GM18526 (cell line): ENCODE results near the gene PCDH9.

ENCODE experiments used
- POLR2A ChIP-seq: IDR thresholded peaks from 3 replicates; pipeline ENCODE4 v1.6.1; 2011; ENCODE audit not compliant: insufficient read length; ENCODE audit errors: extremely low read depth

The PCDH9 gene

DNA sequence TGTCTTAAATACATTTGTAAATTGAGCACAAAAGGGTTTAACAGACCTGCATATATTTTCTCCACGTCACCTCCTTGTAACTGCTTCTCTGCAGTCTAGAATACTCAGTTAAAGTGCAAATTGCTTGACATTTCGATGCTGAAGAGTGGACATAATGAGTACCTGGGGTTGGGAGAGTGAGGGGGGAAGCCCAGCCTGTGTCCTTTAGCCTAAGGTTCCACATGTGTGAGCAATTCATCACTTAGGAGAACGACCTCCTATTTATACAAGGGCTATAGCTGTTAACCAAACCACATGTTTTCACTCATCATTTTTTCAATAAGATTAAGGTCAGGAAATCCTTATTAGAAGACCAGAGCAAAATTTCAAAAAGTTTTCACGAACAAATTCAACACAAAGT is 29.5 kb downstream of the PCDH9 start:
- TF ChIP-seq POLR2A: no peak

DNA sequence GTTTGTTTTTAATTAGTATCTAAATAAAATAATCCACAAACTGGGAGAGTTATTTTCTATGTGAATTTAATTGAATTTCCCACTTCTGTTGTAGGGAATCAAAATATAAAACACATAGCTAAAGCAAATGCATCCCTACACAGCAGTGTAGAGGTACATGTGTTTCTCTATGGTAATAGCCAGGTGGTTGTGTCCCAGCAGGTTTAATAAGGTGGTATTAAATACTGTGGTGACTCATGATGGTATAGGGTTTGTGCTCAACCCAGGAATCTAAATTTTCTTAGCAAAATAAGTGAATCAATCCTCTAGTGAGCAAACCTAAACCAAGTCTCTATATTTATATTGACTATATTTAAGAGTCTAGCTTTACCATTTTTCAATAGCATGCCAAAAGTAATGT is 30.0 kb downstream of the PCDH9 start:
- no peak for TF ChIP-seq POLR2A

DNA sequence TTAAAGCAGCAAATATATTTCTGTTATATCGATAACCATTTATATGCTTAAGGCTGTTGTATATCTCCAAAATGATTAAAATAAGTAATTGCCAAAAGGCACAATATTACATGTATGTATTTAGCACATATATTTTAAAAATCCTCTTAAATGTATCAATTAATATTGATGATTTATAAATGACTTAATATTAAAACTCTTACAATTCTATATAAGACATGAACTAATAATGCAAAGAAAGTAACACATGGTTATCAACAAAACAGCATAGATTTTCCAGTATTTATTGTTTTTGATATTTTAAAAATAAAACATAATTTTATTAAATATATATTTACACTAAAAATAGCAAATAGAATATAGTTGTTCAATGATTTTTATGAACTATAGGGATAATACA is 32.4 kb downstream of the PCDH9 start:
- TF ChIP-seq POLR2A: no peak

DNA sequence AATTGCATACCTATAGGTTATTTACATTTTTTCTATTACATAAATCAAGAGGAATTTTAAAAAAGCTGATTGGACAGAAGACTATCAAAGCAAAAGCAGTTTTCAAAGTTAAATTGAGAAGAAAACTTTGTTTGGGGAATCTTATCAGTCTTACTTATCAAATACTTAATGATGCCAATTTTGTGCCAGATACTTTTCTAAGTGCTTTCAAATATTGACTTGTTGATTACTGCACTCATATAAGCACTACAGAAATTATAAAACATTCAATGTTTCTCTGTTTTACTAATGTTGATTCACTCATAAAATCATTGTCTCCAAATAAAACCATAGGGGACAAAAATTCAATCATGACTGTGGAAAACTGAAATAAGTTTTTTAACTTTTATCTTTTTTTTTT is 36.2 kb downstream of the PCDH9 start:
- no peak for TF ChIP-seq POLR2A

DNA sequence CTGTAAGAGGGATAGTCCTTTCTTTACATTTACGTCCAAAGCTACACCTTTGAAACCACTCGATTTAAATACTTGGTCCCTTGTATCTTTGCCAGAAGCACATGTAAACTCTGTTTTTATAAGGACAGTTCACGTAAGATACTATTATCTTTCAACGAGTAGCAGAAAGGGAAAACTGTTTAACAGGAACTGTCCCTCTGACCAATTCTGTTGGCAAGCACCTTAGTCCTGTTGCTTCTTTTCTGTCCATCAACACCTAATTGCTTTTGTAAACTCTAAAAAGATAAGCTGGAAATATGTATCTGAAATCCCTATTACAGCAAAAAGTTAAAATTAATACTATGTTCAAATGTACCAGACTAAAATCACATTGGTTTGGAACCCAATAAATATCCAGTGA is 37.4 kb downstream of the PCDH9 start:
- no peak for TF ChIP-seq POLR2A

DNA sequence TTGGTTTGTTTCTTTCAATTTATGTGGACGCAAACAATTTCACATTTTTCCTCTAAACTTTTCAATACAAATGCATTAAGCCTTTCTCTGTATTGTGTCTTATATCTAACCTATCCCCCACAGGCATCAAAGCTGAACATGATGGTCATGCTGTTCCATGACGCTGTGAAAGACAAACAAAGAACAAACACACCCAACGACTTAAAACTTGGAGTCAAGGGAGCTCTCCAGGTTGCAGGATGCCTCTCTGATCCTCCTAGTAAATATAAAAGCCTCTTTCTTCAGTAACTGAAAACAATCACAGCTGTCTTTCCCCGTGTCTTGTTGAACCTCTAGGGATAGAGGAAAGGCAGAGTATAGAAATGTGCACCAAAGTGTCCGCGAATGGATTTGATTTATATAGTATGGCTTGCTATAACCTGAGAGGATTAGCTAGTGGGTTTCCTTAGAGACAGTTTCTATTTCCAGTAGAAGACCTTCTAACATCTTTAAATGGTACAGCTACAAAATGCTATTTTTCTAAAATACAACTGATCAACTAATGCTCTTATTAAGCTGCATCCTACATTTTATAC is 43.1 kb downstream of the PCDH9 start:
- TF ChIP-seq POLR2A: no peak

DNA sequence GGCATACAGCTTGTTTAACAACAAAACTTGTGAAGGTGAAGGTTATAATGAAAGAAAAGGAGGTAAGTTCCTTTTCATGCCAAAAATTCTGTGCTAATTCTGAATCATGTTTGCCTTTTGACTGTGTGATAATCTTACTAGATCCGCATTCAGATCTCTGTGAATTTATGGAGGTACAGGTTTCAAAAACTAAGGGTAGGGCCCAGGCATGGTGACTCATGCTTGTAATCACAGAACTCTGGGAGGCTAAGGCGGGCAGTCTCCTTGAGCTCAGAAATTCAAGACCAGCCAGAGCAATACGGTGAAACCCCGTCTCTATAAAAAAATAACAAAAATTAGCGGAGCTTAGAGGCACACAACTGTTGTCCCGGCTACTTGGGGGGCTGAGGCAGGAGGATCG is 45.9 kb downstream of the PCDH9 start:
- TF ChIP-seq POLR2A: no peak

DNA sequence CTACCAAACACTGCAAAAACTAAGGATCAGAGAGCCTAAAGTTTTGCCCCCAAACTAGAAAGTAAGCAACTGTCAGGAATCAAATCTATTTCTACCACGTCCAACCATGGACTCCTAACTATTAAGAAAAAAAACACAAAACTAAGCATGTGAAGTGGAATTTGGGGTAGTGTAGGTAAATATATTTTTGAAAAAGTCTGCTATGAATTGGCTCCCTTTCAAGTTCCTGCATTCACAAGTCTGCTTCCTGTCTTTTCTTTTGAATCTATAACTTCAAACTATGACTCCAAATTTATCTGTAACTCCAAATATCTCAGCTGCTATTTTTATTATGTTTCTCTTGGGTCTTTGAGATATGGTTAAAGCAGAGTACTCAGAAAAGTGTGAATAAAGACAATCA is 47.0 kb downstream of the PCDH9 start:
- no peak for TF ChIP-seq POLR2A

DNA sequence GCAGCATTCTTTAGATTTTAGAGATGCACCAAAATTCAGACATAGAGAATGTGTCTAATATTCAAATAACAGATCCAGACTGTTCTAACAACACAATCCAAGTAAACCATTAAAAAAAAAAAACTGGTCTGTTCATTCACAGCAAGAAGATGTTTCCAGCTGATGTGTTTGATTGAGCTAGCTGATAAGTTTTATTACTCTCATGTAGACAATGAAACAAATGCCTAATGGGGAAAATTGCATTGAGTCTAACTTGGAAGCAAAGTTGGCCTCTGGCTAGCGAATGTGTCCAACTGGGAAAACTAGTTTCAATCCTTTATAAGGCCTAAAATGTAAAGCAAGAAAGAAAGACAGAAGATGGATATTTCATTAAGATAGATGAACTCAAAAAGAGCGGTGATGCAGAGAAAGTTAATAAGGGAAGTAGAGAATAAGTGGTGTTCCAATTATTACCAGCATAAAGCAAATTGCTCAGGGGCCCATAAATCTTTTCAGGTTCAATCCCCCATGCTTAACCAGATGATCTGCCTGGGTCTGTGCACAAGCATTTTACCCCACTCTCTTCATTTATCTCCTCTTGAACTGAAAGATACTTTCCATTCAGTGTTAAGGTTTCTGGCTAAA is 54.2 kb downstream of the PCDH9 start:
- no peak for TF ChIP-seq POLR2A

DNA sequence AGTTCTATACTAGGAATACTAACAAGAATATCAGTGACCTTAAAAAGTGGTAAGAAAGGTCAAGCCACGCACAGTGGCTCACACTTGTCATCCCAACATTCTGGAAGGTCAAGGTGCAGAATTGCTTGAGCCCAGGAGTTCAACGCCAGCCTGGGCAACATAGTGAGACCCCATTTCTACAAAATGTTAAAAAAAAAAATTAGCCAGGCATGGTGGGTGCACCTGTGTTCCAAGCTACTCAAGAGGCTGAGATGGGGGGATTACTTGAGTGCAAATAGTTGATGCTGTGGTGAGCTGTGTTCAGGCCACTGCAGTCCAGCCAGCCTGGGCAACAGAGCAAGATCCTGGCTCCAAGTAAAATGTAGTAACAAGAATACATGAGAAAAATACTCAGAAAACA is 61.8 kb downstream of the PCDH9 start:
- no peak for TF ChIP-seq POLR2A

DNA sequence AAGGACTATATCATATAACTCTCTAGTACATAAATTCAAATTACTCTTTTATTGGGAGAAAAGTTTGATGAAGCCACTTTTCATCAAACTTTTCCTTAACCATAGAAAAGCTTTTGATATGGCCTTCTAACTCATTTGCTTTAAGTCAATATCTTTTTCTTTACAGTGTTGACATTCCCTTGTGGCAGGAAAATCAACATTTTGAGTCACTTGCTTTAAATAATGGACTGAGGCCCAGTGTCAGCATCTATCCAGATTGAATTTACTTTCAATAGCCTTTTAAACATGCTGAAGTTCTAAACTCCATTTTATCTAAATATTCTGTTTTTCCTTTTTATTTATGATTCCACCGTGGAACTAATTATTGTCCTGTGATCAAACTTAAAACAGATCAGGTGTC is 62.7 kb downstream of the PCDH9 start:
- no peak for TF ChIP-seq POLR2A

DNA sequence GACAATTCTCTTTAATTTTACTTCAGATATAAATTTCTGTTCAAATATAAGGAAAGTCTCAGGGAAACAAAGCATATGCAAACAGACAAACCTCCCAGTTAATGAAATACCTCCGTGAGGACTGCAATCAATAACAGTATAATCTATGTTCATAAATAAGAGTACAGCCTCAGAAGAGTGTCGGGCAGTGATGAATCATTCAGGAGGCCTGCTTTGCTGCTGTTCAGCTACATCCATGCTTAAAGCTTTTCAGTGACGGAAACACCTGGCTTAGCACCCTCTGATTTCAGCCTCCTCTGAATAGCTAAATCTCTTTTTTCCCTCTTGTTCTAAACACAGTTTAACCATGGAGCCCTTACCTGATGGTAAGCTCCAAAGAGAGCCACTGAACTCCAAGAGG is 69.0 kb downstream of the PCDH9 start:
- no peak for TF ChIP-seq POLR2A

DNA sequence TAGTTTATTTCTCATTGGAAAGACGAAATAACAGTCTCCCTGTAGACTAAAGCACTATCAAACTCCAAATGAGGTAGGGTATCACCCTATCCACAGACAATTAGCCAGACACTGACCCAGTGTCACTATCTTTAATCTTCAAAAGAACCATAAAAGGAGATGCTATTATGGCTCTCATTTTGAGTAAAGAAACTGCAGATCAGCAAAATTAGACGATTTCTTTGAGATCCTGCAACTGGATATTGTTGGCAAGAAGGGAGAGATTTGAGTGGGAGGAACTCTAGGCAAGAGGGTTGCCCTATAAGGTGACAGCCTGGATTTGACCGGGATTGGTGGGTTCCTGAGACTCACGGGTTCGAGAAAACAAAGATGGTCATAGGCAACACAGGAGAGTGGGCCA is 71.2 kb downstream of the PCDH9 start:
- no peak for TF ChIP-seq POLR2A

DNA sequence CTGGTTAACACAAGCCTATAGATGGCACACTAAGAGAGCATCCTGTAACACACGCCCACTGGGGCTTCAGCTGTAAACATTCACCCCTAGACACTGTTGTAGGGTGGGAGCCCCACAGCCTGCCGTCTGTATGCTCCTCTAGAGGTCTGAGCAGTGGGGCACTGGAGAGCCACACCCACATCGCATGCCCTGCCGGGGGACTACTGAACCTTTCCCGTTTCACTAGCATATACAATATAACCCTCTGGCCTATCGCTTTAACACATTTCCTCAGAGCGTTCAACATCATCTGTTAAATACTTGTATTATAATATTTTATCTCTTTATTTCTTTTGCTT is 73.4 kb downstream of the PCDH9 start:
- TF ChIP-seq POLR2A: no peak

DNA sequence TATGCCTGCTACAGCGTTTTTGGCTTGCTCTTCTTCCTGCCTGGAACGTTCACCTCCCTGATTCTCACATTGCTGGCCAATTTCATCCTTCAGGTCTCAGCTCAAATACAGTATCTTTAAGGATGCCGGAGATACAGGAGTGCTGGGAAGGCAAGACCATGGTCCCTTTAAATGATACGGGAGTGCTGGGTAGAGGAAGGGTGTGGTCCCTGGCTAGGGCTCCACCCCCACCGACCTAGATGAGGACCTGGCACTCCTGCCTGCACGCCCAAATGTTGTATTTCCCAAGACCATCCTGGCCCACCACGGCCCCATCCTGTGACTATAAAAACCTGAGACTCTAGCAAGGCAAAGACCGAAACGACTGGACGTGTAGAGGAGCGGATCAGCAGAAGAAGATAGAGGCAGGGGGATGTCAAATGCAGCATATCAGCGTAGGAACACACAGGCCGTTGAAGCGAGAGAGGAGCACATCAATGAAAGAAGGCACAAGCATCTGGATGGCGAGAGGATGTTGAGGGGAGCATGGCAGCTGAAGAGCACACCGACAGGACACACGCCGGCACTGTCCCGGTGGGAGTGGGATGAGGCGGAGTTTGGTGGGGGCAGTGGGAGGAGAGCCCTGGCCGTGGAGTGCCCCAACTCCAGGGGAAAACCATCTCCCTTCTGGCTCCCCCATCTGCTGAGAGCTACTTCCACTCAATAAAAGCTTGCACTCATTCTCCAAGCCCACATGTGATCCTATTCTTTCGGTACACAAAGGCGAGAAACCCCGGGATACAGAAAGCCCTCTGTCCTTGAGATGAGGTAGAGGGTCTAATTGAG is 74.0 kb downstream of the PCDH9 start:
- no peak for TF ChIP-seq POLR2A

DNA sequence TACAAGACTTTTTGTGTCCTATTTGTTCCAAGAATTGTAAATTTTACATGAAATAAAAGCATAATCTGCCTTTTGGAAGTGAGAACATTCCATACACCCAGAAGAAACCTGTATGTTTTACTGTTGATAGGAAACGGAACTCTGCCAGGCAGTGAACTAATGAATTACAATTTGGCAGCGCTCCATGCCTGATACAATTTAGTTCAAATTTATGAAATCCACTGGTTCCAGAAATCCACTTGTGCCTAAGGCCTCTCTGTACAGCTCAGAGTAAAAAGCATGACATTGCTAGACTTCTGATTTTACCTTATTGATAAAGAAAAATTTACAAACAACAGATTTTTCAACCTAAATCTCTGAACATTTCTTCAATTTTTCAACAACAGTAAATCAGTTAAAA is 78.1 kb downstream of the PCDH9 start:
- no peak for TF ChIP-seq POLR2A

DNA sequence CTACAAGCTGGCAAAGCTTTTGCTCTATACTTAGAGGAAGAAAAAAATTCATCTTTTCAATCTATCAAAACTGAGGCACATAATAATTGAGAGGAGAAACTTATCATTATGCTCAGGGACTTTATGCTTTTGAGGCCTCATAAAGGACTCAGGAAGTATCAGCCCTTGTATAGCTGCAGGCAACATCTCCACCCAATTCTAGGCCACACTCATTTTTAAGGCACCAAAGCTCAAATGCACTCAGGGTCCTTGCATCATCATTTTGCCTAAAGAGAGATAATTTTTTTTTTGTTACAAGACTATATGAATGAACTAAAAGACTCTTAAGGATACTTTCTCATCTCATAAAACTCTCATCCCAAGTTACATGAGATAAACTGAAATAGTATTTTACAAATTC is 78.5 kb downstream of the PCDH9 start:
- no peak for TF ChIP-seq POLR2A
